Dermis microvascular lymphatic vessel endothelial cell (primary cell): Measurements from ENCODE around the gene SYCP2L. TPM values are rescaled to one million over a fixed set of nuclear protein-coding genes. Genes with fewer than 3 reads are reported as not detected.
"Not testable (repeated sequence)": the region's sequence is repeated elsewhere in the genome, so short reads cannot be mapped to it uniquely, and the experiment has no call there.

Experiments used
- DNase-seq, 2 donors: peaks; one replicate each; pipeline versions ENCODE4 v3.0.0 to v3.0.0-alpha.2; 2010; ENCODE audit warnings: low read depth in 2 of 2
- total RNA-seq: library from RNA; depleted of rRNA; stranded (reverse); fragments of >200 nt; gene quantifications from 2 replicates; pipeline ENCODE4 v1.2.1, GENCODE V29; 2014

SYCP2L gene
- total RNA-seq, 1 donor from 2014 or later, result not detected

DNA sequence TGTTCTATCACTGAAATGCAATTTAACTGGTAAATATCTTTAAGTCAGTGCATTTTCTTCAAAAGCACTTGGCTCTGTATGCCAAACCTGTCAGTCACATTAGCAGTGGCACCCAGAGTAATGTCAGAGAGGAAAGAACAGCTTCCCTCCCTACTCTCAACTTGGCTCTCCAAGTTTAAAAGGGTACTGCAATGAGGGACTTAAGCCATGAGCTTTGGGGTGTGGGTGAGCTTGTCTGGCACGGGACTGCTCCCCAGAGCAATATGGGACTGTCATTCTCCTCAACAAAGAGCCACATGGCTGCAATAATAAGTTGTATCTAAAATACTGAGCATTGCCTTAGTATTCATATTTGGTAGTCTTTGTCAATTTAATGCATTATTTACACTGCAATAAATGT, 9.0 kb upstream of the SYCP2L start:
- DNase-seq, result no peak

DNA sequence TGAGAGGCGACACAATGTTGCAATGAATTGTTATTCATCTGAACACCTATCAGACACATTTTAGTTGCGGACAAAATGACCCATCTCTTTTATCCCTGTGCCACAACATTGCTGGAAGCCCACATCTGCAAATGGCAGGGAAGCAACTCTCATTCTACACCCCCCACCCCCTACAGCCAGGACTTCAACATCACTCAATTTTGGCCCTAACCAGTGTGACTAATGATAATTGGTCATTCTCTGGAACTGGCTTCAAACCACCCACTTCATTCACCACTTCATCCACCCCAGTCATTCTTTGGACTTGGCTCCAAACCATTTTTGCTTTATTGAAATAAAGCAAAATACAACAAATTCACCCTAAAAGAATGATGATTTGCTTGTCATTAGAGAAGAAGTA, 6.5 kb upstream of the SYCP2L start:
- no peak for DNase-seq

DNA sequence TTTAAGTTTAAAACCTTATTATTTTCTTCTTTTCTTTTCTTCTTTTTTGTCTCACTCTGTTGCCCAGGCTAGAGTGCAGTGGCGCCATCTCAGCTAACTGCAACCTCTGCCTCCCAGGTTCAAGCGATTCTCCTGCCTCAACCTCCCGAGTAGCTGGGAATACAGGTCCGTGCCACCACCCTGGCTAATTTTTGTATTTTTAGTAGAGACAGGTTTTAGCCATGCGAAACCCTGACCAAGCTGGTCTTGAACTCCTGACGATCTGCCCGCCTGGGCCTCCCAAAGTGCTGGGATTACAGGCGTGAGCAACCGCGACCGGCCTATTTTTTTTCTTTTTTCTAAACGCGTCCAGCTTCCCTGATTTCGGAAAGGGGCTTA, 4.6 kb upstream of the SYCP2L start:
- DNase-seq, result not testable (repeated sequence)

DNA sequence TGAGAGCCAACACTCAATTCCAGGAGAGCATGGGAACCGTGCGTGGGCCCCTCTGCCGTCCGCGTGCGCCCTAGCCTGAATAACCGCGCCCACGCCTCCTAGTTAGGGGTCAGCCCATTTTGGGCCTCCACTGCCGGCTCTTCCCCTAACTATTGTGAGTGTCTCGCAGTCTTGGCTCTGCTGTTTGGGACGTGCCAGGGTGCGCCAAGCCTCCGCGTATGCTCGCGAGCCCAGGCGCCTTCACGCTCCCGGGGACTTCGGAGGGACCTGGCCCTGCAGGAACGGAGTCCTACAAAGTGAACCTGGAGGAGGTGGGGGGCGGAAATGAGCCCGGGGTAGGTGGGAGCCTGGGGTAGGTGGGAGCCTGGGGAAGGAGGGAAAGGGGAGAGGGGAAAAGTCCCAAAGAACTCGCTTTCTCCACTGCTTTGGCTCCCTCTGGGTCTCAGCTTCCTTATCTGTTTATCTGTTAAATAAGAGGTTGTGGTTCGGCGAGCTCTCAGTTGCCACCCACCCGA, 4.1 kb upstream of the SYCP2L start:
- DNase-seq, result no peak

DNA sequence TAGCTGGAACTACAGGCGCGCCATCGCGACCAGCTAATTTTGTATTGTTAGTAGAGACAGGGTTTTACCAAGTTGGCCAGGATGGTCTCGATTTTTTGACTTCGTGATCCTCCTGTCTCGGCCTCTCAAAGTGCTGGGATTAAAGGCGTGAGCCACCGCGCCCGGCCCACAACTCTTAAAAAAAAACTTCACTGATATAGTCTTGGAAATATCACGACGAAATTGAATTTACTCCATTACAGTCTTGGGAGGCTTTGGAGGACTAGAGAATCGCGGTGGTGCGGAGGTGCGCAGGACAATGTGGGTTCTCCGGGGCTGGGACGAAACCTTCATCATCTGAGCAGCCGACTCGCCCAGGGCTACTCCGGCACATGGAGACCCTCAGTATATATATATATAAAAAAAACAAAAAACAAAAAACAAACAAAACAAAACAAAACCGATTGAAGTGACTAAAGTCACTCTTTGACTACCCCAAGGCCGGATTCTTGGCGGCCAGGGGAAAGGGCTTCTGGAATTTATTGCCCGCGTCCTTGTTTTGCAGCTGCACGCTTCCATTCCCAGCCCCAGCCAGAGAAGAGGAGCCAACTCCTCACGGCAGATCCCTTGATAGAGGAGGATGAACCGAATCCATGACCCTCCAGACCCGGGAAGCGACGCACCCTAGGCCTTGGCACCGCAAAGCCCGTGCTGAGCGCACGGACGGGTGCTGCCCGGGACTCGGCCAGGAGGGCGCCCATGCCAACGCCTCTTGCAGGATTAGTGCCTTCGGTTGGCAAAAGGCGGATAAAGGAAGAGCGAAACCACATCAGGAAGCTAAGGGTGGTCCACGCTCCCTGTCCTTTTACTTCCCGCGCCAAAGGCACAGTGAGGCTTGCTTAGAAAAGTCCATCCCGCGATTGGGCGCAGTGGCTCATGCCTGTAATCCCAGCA, 3.3 kb upstream of the SYCP2L start:
- no peak for DNase-seq

DNA sequence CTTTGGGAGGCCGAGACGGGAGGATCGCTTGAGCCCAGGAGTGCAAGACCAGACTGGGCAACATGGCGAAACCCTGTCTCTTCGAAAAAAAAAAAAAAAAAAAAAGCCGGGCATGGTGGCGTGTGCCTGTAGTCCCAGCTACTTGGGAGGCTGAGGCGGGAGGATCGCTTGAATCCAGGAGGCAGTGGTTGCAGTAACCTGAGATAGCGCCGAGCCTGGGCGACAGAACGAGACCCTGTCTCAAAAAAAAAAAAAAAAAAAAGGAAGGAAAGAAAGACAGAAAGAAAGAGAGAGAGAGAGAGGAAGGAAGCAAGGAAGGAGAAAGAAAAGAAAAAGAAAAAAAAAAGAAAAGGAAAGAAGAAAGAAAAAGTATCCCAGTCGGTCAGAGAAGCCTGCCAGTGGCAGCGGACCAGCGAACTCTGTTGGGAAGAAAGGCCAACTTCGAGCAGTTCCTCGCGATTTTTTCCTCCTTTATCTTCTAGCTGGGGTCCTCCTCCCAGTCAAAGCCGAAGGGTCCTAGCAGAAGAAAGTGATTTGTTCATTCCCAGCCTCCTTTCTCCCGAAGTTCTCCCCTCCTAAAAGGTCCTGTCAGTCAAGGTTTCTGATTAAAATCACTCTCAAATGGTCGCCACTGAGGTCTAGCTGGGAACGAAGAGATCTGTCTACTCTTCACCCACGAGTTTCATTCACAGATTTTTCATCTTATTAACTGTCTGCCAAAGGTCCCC, 2.4 kb upstream of the SYCP2L start:
- no peak for DNase-seq

DNA sequence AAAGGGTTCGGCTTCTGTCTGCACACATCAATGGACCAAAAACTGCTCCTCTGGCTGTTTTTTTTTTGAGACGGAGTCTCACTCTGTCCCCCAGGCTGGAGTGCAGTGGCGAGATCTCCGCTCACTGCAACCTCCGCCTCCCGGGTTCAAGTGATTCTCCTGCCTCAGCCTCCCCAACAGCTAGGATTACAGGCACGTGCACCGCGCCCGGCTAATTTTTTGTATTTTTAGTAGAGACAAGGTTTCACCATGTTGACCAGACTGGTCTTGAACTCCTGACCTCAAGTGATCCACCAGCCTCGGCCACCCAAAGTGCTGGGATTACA, 524 bp upstream of the SYCP2L start:
- not testable (repeated sequence) for DNase-seq

DNA sequence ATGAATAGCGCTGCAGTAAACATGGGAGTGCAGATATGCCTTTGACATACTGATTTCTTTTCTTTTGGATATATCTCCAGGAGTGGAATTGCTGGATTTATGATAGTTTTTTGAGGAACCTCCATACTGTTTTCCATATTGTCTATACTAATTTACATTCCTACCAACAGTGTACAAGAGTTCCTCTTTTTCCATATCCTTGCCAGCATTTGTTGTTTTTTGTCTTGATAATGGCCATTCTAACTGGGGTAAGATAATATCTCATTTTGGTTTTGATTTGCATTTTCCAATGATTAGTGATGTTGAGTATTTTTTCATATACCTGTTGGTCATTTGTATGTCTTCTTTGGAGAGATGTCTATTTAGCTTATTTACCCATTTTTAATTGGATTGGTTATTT, 3.3 kb downstream of the SYCP2L start:
- DNase-seq, result no peak

DNA sequence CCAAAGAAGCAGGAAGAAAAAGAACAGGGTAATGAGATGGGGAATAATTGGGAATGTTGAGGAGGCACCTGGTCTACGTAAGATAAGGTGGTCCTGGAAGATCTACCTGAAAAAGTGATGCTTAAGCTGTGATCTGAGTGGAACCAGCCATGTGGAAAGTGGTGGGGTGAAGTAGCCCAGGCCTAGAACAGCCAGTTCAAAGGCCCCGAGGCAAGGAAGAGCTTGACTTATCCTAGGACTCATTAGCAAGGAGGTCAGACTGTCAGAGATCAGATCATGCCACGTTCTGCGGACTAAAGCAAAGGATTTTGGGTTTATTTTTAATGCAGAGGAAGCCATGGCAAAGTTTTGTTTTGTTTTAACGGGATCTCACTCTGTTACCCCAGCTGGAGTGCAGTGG, 5.1 kb downstream of the SYCP2L start:
- DNase-seq, result no peak

DNA sequence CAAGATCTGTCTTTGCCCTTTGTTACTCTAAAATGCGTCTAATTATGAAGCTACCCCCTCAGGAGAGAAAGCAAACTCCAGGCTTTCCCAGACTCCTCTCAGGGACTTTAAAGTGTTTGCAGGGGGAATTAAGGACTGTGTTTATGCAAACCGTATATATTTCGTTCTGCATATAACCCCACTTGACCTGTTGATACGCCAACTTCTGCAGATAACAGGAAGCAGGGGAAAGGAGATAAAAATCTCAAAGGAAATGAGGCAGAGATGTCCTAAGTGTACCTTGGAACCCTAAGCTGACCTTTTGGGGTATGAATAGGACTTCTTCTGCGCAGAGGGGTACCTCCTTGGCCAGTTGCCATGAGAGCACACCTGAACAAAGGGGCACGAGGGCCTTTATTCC, 8.1 kb downstream of the SYCP2L start:
- no peak for DNase-seq

DNA sequence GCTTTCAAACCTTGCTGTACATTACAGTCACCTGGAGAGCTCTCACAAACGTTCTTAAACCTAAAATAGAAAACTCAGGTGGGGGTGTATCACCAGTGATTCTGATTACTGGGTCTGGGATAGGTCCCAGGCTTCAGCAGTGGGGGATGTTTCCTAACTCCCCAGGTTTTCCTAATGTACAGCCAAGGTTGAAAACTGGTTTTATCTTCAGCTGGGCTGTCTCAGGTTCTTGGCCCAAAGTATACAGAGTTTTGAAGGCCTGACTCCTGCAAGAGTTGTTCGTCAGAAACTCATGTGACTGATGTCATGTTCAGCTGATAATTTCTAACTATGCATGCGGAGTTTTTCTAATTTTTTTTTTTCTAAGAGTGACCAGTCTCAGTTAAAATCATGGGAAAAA, 9.8 kb downstream of the SYCP2L start:
- no peak for DNase-seq

DNA sequence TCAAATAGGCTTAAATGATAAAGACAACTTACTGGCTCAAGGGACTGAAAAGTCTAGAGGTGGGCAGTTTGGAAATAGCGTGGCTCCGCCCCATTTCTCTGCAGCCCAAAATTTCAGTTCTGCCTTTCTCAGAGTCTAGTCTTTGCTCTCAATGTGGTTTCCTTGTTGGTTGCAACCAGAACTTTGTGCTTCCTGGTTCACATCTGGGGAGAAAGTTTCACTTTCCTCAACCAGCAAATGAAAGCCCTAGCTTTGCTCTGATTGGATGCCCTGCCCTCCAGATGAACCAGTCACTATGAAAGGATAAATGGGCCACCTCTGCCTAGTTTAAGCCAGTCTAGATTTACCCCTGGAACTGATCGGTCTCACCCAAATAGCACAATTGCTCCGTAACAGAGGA, 14.9 kb downstream of the SYCP2L start:
- DNase-seq, result no peak

DNA sequence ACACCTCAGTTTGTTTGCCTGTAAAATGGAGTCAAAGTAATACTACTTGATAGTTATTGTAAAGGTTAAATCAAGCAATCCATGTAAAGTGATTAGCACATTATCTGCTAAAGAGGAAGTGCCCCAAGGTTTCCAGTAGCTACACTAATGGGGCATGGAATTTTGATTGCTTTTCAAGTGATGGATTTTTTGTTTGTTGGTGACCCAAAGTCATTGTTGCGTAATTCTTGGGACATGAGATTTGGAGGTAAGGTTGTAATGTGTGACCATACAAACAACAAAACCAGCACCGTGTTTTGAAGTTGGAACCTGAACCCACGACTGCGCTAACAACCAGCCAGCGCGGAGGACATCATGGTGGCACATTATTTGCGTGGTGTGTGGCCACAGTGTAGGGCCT, 17.2 kb downstream of the SYCP2L start:
- no peak for DNase-seq

DNA sequence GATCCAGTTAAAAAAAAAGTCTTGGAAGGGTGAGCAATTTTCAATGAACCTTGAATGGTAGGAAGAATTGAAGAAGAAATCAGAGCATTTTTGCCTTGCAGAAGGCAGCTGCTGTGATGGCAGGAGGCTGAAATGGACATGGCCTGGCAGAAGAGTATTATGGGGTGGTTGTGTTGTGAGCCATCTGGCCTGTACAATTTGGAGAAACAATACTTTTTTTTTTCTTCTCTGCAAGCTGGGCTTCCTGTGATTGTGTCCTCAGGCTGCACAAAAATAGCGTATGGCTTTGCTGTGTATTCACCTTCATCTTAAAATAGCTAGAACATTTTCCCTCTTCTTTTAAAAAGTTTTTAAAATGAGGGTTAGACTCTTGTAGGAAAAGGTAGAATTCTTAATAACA, 21.4 kb downstream of the SYCP2L start:
- DNase-seq, result peak in 1 of 2 donors; percentile 57

DNA sequence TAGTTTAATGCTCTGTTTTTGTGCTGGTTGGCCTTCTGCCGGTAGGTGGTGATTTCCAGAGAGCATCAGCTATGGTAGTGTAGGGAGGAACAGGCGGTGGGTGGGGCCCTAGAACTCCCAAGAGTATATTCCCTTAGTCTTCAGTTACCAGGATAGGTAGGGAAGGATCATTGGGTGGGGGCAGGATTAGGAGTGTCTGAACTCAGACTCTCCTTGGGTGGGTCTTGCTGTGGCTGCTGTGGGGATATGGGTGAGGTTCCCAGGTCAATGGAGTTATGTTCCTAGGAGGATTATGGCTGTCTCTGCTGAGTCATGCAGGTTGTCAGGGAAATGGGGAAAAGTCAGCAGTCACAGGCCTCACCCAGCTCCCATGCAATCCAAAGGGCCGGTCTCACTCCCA, 32.7 kb downstream of the SYCP2L start:
- not testable (repeated sequence) for DNase-seq

DNA sequence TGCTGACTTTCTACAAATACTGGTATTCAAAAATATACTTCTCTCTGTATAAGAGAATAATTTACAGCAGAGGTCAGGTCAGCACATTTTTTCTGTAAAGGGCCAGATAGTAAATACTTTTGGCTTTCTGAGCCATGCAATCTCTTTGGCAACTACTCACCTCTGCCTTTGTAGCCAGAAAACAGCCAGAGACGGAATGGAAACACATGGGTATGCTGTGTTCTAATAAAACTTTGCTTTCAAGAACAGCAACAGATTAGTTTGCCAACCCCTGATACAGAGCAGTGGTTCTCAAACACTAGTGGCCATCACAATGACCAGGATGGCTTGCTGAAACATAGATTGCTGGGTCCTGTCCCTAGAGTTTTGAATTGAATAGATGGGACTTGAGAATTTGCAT, 46.3 kb downstream of the SYCP2L start:
- DNase-seq, result no peak

DNA sequence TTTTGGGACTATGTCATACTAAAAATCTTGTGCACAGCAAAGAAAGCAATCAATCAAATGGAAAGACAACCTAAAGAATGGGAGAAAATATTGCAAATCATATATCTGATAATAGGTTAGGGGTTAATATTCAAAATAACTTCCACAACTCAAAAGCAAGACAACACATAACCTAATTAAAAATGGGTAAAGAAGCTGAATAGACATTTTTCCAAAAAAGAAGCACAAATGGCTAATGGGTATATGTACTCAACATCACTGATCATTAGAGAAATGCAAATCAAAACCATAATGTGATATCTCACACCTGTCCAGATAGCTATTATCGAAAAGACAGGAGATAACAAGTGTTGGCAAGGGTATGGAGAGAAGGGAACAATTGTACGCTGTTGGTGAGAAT, 53.0 kb downstream of the SYCP2L start:
- DNase-seq, result no peak

DNA sequence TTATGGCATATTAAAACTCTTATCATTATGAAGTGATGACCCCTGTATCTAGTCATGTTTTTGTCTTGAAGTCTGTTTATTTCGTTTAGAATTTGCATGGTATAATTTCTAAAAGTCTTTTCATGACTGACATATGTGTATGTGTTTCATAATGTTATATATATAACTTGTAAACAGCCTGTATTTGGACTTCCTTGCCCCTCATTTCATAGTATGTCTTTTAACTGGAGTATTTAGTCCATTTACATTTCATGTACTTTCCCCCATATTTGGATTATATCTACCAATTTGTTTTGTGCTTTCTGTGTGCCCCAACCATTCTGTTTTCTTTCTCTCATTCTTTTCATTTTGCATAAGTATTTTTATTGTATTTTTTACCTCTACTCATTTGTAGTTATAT, 59.0 kb downstream of the SYCP2L start:
- no peak for DNase-seq

DNA sequence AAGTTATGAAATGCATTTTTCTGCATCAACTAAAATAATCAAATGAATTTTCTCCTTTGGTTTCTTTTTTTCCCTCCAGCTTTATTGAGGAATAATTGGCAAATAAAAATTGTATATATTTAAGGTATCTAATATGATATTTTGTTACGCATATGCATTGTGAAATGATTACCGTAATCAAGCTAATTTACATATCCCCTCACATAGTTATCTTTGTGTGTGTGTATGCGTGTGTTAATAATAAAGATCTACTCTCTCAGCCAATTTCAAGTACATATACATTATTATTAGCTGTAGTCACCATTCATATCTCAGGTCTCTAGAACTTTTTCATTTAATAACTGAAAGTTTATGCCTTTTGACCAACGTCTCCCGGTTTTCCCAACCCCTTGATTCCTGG, 61.1 kb downstream of the SYCP2L start:
- no peak for DNase-seq

DNA sequence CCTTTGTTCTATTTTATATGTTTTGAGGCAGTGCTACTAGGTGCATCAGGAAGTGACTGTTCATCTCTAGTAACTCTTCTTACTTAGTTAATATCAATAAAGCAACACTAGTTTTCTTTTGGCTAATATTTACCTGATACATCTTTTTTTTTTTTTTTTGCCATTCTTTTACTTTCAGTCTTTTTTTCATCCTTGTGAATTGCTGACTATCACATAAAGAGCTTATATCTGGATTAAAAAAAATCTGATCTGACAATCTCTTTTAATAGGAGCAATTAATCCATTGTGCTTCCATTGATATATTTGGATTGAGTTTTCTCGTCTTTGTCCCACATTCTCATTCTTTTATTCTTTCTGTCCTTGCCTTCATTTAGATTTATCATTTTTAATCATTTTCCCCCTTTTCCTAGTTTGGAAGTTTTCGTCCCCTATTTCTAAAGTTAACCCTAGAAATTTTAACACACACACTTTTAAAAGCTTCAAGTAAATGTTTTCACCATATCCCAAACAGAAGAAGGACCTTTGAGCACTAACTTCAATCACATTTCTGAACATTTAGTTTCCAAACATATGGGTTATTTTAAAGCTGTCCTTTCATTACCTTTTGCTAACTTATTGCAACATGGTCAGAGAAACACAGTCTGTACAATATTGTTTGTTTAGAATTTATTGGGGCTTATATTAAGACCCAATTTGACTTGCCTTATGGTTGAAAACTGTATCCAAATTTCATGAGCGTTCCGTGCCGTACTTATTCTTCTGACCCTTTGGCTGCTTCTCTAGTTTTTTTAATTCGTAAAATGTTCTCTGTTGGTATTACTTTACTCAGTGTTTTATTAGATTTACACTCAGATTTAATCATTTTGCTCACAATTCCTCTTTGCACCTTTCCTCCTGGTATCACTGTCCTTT, 63.0 kb downstream of the SYCP2L start:
- no peak for DNase-seq

DNA sequence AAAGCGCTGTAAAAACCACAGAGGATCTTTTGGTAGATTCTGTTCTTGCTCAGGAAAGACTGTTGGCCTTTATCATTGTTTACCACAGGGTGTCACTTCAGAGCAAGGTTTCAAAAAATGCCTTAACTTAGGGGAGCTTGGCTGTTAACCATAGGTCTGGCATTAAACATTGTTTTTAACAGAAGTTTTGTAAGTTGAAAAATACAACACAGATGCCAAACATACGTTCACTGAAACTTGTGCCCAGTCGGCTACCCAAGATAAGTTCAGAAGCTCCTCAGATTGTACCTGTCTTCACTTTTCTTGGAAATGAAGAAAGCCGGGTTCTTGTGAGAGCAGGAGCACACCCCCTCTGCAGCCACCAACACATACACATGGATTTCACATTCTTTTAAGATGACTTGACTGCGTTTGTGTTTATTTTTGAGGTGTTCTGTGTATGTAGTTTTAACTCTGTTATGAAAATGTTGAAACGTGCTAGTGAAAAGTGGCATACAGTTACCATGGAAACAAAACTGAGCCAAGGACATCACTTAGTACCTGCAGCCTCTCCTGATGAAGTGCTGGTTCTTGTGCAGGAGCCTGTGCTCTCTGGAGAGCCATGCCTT, 64.9 kb downstream of the SYCP2L start:
- peak; percentile 20 to 27 for DNase-seq
